SK-N-SH (cell line): Measurements from ENCODE around the gene ING1. TPM values are rescaled to one million over a fixed set of nuclear protein-coding genes. Genes with fewer than 3 reads are reported as not detected.

Experiments
- CTCF ChIA-PET: fragments of 300-600, 350-600 bp; formaldehyde crosslinking; extraction: SDS; loops from one replicate; lab custom pipeline; 2021; lab: Yijun Ruan, JAX
- POLR2A ChIA-PET: fragments of 350-600 bp; sonication (Branson Sonifier 250); formaldehyde crosslinking; extraction: SDS; loops from one replicate; lab custom pipeline; 2020; ENCODE audit warnings: antibody characterized with exemption, inconsistent platforms; lab: Yijun Ruan, JAX
- DNase-seq: peaks from one replicate; pipeline ENCODE4 v3.0.0; 2012
- H2AFZ ChIP-seq: fragments of 200-600 bp; sonication (generic); 2 replicates; pipeline ENCODE4 v1.8.1; 2016; ENCODE audit warnings: antibody characterized with exemption, mild to moderate bottlenecking, low read depth
- H3F3A ChIP-seq: fragments of 200-600 bp; sonication (generic); replicated peaks from 2 replicates; pipeline ENCODE3; 2016; ENCODE audit warnings: antibody characterized with exemption, mild to moderate bottlenecking; ENCODE audit not compliant: insufficient read depth
- H3K27ac ChIP-seq, 2 experiments: fragments of 200-500 bp in 1 of 2; fragments of 200-600 bp in 1 of 2; sonication (Bioruptor generic) in 1 of 2; sonication (generic), shearing (Covaris generic) in 1 of 2; 2 replicates each; pipeline versions ENCODE4 v1.5.1 to v1.6.1; 2014 to 2016; ENCODE audit warnings: low read depth in 2 of 2, inconsistent platforms in 1 of 2, low read length in 1 of 2, mild to moderate bottlenecking in 1 of 2, mixed read lengths in 1 of 2
- H3K27me3 ChIP-seq: fragments of 200-600 bp; sonication (generic), shearing (Covaris generic); 2 replicates; pipeline ENCODE4 v1.6.1; 2016; ENCODE audit warnings: mixed run types; ENCODE audit not compliant: insufficient read depth
- H3K36me3 ChIP-seq, 2 experiments: fragments of 200-500 bp in 1 of 2; fragments of 200-600 bp in 1 of 2; sonication (Bioruptor generic) in 1 of 2; sonication (generic) in 1 of 2; replicated peaks in 1 of 2; 2 replicates each; pipeline versions ENCODE3 to v1.5.1; 2014 to 2016; ENCODE audit warnings: low read length in 1 of 2, mild to moderate bottlenecking in 1 of 2; ENCODE audit not compliant: insufficient read depth in 2 of 2, control insufficient read depth in 1 of 2
- H3K4me1 ChIP-seq, 2 experiments: fragments of 200-500 bp in 1 of 2; fragments of 200-600 bp in 1 of 2; sonication (Bioruptor generic) in 1 of 2; sonication (generic), shearing (Covaris generic) in 1 of 2; 2 replicates each; pipeline versions ENCODE4 v1.5.1 to v1.6.1; 2014 to 2016; ENCODE audit warnings: low read depth in 1 of 2, low read length in 1 of 2, mixed run types in 1 of 2; ENCODE audit not compliant: insufficient read depth in 2 of 2, control insufficient read depth in 1 of 2
- H3K4me2 ChIP-seq: fragments of 200-600 bp; sonication (generic), shearing (Covaris generic); 2 replicates; pipeline ENCODE4 v1.6.1; 2017; ENCODE audit warnings: mixed run types
- H3K4me3 ChIP-seq, 2 experiments: fragments of 200-500 bp in 1 of 2; fragments of 200-600 bp in 1 of 2; sonication (Bioruptor generic) in 1 of 2; sonication (generic), shearing (Covaris generic) in 1 of 2; 2 replicates each; pipeline versions ENCODE4 v1.5.1 to v1.8.1; 2014 to 2016; ENCODE audit warnings: low read depth in 2 of 2, inconsistent platforms in 1 of 2, low read length in 1 of 2, mild to moderate bottlenecking in 1 of 2, mixed read lengths in 1 of 2, moderate library complexity in 1 of 2
- H3K79me2 ChIP-seq: fragments of 200-600 bp; sonication (generic); 2 replicates; pipeline ENCODE4 v1.8.1; 2017; ENCODE audit warnings: mild to moderate bottlenecking; ENCODE audit not compliant: insufficient read depth
- H3K9ac ChIP-seq: fragments of 200-600 bp; sonication (generic); 2 replicates; pipeline ENCODE4 v1.6.1; 2017; ENCODE audit warnings: mixed run types
- H3K9me2 ChIP-seq: fragments of 200-600 bp; sonication (generic); 2 replicates; pipeline ENCODE4 v1.6.1; 2017; ENCODE audit warnings: mixed run types
- H3K9me3 ChIP-seq: fragments of 200-600 bp; sonication (generic); 2 replicates; pipeline ENCODE4 v1.6.1; 2017; ENCODE audit warnings: mixed run types, mild to moderate bottlenecking, moderate library complexity
- H4K20me1 ChIP-seq: fragments of 200-600 bp; sonication (generic); 2 replicates; pipeline ENCODE4 v1.6.1; 2017; ENCODE audit warnings: mild to moderate bottlenecking, mixed run types; ENCODE audit not compliant: insufficient read depth
- CHD2 ChIP-seq: fragments of 150-350 bp; IDR thresholded peaks from 2 replicates; pipeline ENCODE4 v1.6.1; 2018; ENCODE audit warnings: low read length; ENCODE audit not compliant: partially characterized antibody
- ELF1 ChIP-seq: IDR thresholded peaks from 2 replicates; pipeline ENCODE4 v1.4.0; 2012
- EZH2phosphoT487 ChIP-seq: fragments of 200-600 bp; sonication (generic); IDR thresholded peaks from 2 replicates; pipeline ENCODE4 v1.6.1; 2017; ENCODE audit warnings: low read depth, mixed run types, mild to moderate bottlenecking, antibody characterized with exemption, moderate library complexity, borderline replicate concordance
- FOXM1 ChIP-seq: IDR thresholded peaks from 2 replicates; pipeline ENCODE4 v1.4.0; 2012; ENCODE audit warnings: low read depth, mild to moderate bottlenecking
- POLR2AphosphoS5 ChIP-seq: IDR thresholded peaks from 2 replicates; pipeline ENCODE4 v1.6.1; 2012; ENCODE audit warnings: low read depth, low read length
- SIN3A ChIP-seq: IDR thresholded peaks from 2 replicates; pipeline ENCODE4 v1.6.1; 2012; ENCODE audit warnings: low read depth, mild to moderate bottlenecking, low read length, moderate library complexity, borderline replicate concordance
- TAF1 ChIP-seq: IDR thresholded peaks from 2 replicates; pipeline ENCODE4 v1.6.1; 2012; ENCODE audit warnings: low read depth, mild to moderate bottlenecking, low read length, moderate library complexity, borderline replicate concordance
- TCF12 ChIP-seq: IDR thresholded peaks from 2 replicates; pipeline ENCODE4 v1.4.0; 2012
- YY1 ChIP-seq: IDR thresholded peaks from 2 replicates; pipeline ENCODE4 v1.4.0; 2012; ENCODE audit warnings: low read depth, mild to moderate bottlenecking
- WGBS: methylation state at CpG from one replicate; pipeline ENCODE4 v1.1.6; 2017; ENCODE audit warnings: low lambda C conversion rate; 5-methylcytosine and 5-hydroxymethylcytosine counted together
- polyA plus RNA-seq, 3 experiments: library from polyadenylated mRNA; depleted of rRNA; stranded (reverse); fragments of >200 nt; gene quantifications; 2 replicates each; pipeline ENCODE4 v1.2.3, GENCODE V29; 2012
- TF ChIP-seq, protein P1 (sequence below): IDR thresholded peaks from 2 replicates; pipeline ENCODE4 v1.4.0; 2012; ENCODE audit warnings: low read depth, borderline replicate concordance
- TF ChIP-seq, protein P2 (sequence below): IDR thresholded peaks from 2 replicates; pipeline ENCODE4 v1.6.1; 2012; ENCODE audit warnings: mild to moderate bottlenecking, low read depth, low read length, moderate library complexity
- TF ChIP-seq, protein P3 (sequence below): IDR thresholded peaks from 2 replicates; pipeline ENCODE4 v1.4.0; 2012; ENCODE audit warnings: low read depth
- TF ChIP-seq, protein P4 (sequence below): fragments of 200-600 bp; sonication (generic); IDR thresholded peaks from 2 replicates; pipeline ENCODE4 v1.6.1; 2017; ENCODE audit warnings: antibody characterized with exemption, mild to moderate bottlenecking, moderate library complexity

ING1 gene
- polyA plus RNA-seq, 1 of the 3 experiments (the other 2 are of a cell fraction): 25.4 TPM

DNA sequence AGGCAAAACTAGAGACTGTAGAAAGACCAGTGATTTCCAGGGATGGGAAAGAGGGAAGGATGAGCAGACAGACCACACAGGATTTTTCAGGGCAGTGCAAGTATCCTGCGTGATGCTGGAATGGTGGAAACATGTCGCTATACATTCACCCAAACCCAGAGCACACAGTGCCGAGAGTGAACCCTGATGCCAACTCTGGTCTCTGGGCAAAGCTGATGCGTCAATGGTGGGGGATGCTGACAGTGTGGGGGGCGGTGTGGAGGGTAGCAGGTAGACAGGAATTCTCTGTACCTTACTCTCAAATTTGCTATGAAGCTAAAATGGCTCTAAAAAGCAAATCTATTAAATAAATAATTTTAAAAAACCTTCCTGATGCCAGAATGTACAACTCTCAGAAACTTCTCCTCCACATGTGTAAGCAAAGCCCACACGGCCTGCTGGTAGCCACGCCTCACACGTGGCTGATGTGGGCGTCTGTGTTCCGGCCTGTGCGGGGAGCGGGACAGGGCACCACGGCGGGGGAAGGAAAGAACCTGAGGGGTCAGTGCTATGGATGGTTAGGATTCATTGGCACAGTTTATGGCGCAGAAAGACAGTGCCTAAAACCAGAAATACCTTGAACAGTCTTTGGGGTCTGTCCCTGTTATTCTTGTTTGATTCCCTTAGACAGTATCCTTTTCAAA, 31.5 kb upstream of the ING1 start:
- Histone ChIP-seq H3K4me3 (no peak overlapping the region), H3F3A (peaks cover 4% of the 10 kb centered on the region), H3K36me3 (peaks cover 34 to 56% of the 10 kb centered on the region in 2 experiments), H3K27ac (no peak overlapping the region), H3K27me3 (no peaks in the 10 kb centered on the region), H4K20me1 (no peaks in the 10 kb centered on the region), H3K4me2 (no peak overlapping the region), H3K79me2 (no peaks in the 10 kb centered on the region), H3K4me1 (no peaks in the 10 kb centered on the region), H3K9ac (no peak overlapping the region), H3K9me3 (no peaks in the 10 kb centered on the region), H2AFZ (no peak overlapping the region), H3K9me2 (no peaks in the 10 kb centered on the region)
- WGBS: 89% methylated on average over 13 of the region's 15 CpGs
- CTCF ChIA-PET: interaction anchor here (0.9 to 1.7 kb wide), 10 partner anchors 10 to 243 kb away, joined by 3 to 6 read pairs (median 3); no protein-coding TSS in a partner anchor
- POLR2A ChIA-PET: no interaction called here
- DNase-seq: no peak
- TF ChIP-seq SIN3A (no peak), POLR2AphosphoS5 (no peak), YY1 (no peak), ELF1 (no peak), TCF12 (no peak)
- TF ChIP-seq, protein P1, sequence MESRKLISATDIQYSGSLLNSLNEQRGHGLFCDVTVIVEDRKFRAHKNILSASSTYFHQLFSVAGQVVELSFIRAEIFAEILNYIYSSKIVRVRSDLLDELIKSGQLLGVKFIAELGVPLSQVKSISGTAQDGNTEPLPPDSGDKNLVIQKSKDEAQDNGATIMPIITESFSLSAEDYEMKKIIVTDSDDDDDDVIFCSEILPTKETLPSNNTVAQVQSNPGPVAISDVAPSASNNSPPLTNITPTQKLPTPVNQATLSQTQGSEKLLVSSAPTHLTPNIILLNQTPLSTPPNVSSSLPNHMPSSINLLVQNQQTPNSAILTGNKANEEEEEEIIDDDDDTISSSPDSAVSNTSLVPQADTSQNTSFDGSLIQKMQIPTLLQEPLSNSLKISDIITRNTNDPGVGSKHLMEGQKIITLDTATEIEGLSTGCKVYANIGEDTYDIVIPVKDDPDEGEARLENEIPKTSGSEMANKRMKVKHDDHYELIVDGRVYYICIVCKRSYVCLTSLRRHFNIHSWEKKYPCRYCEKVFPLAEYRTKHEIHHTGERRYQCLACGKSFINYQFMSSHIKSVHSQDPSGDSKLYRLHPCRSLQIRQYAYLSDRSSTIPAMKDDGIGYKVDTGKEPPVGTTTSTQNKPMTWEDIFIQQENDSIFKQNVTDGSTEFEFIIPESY: no peak
- TF ChIP-seq, protein P2, sequence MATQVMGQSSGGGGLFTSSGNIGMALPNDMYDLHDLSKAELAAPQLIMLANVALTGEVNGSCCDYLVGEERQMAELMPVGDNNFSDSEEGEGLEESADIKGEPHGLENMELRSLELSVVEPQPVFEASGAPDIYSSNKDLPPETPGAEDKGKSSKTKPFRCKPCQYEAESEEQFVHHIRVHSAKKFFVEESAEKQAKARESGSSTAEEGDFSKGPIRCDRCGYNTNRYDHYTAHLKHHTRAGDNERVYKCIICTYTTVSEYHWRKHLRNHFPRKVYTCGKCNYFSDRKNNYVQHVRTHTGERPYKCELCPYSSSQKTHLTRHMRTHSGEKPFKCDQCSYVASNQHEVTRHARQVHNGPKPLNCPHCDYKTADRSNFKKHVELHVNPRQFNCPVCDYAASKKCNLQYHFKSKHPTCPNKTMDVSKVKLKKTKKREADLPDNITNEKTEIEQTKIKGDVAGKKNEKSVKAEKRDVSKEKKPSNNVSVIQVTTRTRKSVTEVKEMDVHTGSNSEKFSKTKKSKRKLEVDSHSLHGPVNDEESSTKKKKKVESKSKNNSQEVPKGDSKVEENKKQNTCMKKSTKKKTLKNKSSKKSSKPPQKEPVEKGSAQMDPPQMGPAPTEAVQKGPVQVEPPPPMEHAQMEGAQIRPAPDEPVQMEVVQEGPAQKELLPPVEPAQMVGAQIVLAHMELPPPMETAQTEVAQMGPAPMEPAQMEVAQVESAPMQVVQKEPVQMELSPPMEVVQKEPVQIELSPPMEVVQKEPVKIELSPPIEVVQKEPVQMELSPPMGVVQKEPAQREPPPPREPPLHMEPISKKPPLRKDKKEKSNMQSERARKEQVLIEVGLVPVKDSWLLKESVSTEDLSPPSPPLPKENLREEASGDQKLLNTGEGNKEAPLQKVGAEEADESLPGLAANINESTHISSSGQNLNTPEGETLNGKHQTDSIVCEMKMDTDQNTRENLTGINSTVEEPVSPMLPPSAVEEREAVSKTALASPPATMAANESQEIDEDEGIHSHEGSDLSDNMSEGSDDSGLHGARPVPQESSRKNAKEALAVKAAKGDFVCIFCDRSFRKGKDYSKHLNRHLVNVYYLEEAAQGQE: no peak
- TF ChIP-seq, protein P3, sequence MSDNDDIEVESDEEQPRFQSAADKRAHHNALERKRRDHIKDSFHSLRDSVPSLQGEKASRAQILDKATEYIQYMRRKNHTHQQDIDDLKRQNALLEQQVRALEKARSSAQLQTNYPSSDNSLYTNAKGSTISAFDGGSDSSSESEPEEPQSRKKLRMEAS: no peak

DNA sequence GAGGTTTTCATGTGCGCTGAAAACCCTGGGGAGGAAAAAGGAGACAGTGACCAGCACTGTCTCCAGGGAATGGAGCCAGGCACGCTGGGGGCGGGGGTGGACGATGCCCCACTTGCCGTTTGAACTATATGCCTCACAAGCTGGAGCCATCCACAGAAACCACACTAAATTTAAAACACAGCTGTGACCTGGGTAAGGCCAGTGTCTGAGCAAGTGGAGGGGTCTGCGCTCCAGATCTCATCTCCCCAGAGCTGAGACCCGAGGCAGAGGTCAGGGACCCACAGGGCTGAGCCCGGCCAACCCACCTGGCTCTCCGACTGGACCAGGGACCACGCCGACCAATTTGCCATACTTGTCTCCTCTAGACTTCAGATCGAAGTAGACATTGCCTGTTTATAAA, 30.8 kb upstream of the ING1 start:
- no peaks in the 10 kb centered on the region for H3K27me3 ChIP-seq
- DNase-seq: no peak
- H2AFZ ChIP-seq: no peak overlapping the region
- H3K4me1 ChIP-seq: no peaks in the 10 kb centered on the region
- no peaks in the 10 kb centered on the region for H3K9me2 ChIP-seq
- peaks cover 4% of the 10 kb centered on the region for H3F3A ChIP-seq
- no peak overlapping the region for H3K4me2 ChIP-seq
- 93% methylated on average over 11 of the region's 12 CpGs for WGBS
- H3K9me3 ChIP-seq: no peaks in the 10 kb centered on the region
- no peak overlapping the region for H3K27ac ChIP-seq
- TF ChIP-seq, protein P3: no peak
- TF ChIP-seq FOXM1: no peak
- TF ChIP-seq CHD2: no peak
- no peak for TF ChIP-seq ELF1
- TF ChIP-seq, protein P4, sequence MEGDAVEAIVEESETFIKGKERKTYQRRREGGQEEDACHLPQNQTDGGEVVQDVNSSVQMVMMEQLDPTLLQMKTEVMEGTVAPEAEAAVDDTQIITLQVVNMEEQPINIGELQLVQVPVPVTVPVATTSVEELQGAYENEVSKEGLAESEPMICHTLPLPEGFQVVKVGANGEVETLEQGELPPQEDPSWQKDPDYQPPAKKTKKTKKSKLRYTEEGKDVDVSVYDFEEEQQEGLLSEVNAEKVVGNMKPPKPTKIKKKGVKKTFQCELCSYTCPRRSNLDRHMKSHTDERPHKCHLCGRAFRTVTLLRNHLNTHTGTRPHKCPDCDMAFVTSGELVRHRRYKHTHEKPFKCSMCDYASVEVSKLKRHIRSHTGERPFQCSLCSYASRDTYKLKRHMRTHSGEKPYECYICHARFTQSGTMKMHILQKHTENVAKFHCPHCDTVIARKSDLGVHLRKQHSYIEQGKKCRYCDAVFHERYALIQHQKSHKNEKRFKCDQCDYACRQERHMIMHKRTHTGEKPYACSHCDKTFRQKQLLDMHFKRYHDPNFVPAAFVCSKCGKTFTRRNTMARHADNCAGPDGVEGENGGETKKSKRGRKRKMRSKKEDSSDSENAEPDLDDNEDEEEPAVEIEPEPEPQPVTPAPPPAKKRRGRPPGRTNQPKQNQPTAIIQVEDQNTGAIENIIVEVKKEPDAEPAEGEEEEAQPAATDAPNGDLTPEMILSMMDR: no peak
- no peak for TF ChIP-seq TAF1
- no peak for TF ChIP-seq EZH2phosphoT487
- peaks cover 42 to 57% of the 10 kb centered on the region in 2 experiments for H3K36me3 ChIP-seq
- no peak overlapping the region for H3K4me3 ChIP-seq
- CTCF ChIA-PET: interaction anchor here (0.6 to 1.7 kb wide), 12 partner anchors 9 to 242 kb away, joined by 3 to 4 read pairs (median 3); no protein-coding TSS in a partner anchor
- no peaks in the 10 kb centered on the region for H4K20me1 ChIP-seq
- POLR2A ChIA-PET: no interaction called here
- no peaks in the 10 kb centered on the region for H3K79me2 ChIP-seq
- H3K9ac ChIP-seq: no peak overlapping the region
